Naive B cell (primary cell): Measurements from ENCODE around the gene NCK2. TPM values are rescaled to one million over a fixed set of nuclear protein-coding genes. Genes with fewer than 3 reads are reported as not detected.

ENCODE experiments used
- ATAC-seq, 2 donors: fragments of 150-1000 bp; cut with Tn5 transposase; 2 replicates each; pipeline ENCODE4 v1.10.0; 2021; ENCODE audit warnings: low read depth in 2 of 2, mild to moderate bottlenecking in 2 of 2, moderate library complexity in 2 of 2
- DNase-seq: peaks from one replicate; pipeline ENCODE4 v3.0.0; 2022
- H3K27ac Mint-ChIP-seq, 6 donors: one replicate each; pipeline ENCODE4 v1.8.0; 2020 to 2022; ENCODE audit warnings: mild to moderate bottlenecking in 6 of 6, mixed read lengths in 6 of 6, moderate library complexity in 5 of 6, inconsistent platforms in 2 of 6
- H3K27me3 Mint-ChIP-seq, 3 donors: one replicate each; pipeline ENCODE4 v1.8.0; 2021 to 2022; ENCODE audit warnings: mixed read lengths in 3 of 3, mild to moderate bottlenecking in 1 of 3
- H3K36me3 Mint-ChIP-seq, 2 donors: one replicate each; pipeline ENCODE4 v1.8.0; 2020 to 2022; ENCODE audit warnings: mixed read lengths in 2 of 2, inconsistent platforms in 1 of 2, mild to moderate bottlenecking in 1 of 2
- H3K4me1 Mint-ChIP-seq, 3 donors: one replicate each; pipeline ENCODE4 v1.8.0; 2020 to 2022; ENCODE audit warnings: mixed read lengths in 3 of 3, inconsistent platforms in 1 of 3, mild to moderate bottlenecking in 1 of 3, moderate library complexity in 1 of 3
- H3K4me3 Mint-ChIP-seq, 8 donors: one replicate each; pipeline ENCODE4 v1.8.0; 2020 to 2022; ENCODE audit warnings: mild to moderate bottlenecking in 8 of 8, mixed read lengths in 8 of 8, moderate library complexity in 8 of 8, inconsistent platforms in 2 of 8
- H3K9me3 Mint-ChIP-seq, 7 donors: one replicate each; pipeline ENCODE4 v1.8.0; 2020 to 2022; ENCODE audit warnings: mixed read lengths in 7 of 7, mild to moderate bottlenecking in 5 of 7, inconsistent platforms in 2 of 7, moderate library complexity in 1 of 7
- polyA plus RNA-seq, 6 donors: library from polyadenylated mRNA; unstranded; fragments of 300-500 nt; fragmentation: Illumina TruSeq; gene quantifications; one replicate each; pipeline ENCODE4 v1.2.3, GENCODE V29; 2021; ENCODE audit warnings: low read depth in 6 of 6

NCK2 gene
- polyA plus RNA-seq, 6 donors from 2014 or later = 70.7 to 108 (median 76.7) TPM

GRCh38 chr2:105843476-105844374 is 99.0 kb downstream of the NCK2 start:
- peak overlapping the region in 4 of 8 donors; percentile 7 to 73 (median 44) for H3K4me3 Mint-ChIP-seq
- H3K4me1 Mint-ChIP-seq = peaks cover 68 to 93% (median 86%) of the 10 kb centered on the region in 3 donors
- DNase-seq (no peak), ATAC-seq (peak; percentile 37 to 57)
- no peaks in the 10 kb centered on the region for H3K27me3 Mint-ChIP-seq
- H3K27ac Mint-ChIP-seq = peak overlapping the region; percentile 14 to 92 (median 56)
- H3K9me3 Mint-ChIP-seq = peaks cover 0 to 4% (median 2%) of the 10 kb centered on the region in 7 donors
- peaks cover 23 to 45% of the 10 kb centered on the region in 2 donors for H3K36me3 Mint-ChIP-seq

- Mint-ChIP-seq H3K27ac (peak overlapping the region; percentile 23 to 91 (median 62)), H3K9me3 (no peaks in the 10 kb centered on the region), H3K4me3 (no peak overlapping the region), H3K27me3 (no peaks in the 10 kb centered on the region), H3K4me1 (peaks cover 59 to 93% (median 79%) of the 10 kb centered on the region in 3 donors), H3K36me3 (peaks cover 8 to 26% of the 10 kb centered on the region in 2 donors)
- DNase-seq (no peak), ATAC-seq (no peak)
Measured at GRCh38 chr2:105845976-105846375, 101.3 kb downstream of the NCK2 start.

- Mint-ChIP-seq H3K27me3 (no peaks in the 10 kb centered on the region), H3K27ac (peak overlapping the region; percentile 4 to 92 (median 78)), H3K4me3 (no peak overlapping the region), H3K4me1 (peaks cover 56 to 90% (median 77%) of the 10 kb centered on the region in 3 donors), H3K36me3 (peaks cover 0 to 19% of the 10 kb centered on the region in 2 donors), H3K9me3 (peaks cover 0 to 2% (median 0%) of the 10 kb centered on the region in 7 donors)
- ATAC-seq (no peak), DNase-seq (no peak)
Measured at GRCh38 chr2:105847056-105847455, 102.3 kb downstream of the NCK2 start.

GRCh38 chr2:105848367-105848766 is 103.7 kb downstream of the NCK2 start:
- H3K4me3 Mint-ChIP-seq = peak overlapping the region in 2 of 8 donors; percentile 4 to 37
- H3K27me3 Mint-ChIP-seq = no peaks in the 10 kb centered on the region
- peak overlapping the region in 5 of 6 donors; percentile 42 to 76 (median 56) for H3K27ac Mint-ChIP-seq
- ATAC-seq (no peak), DNase-seq (no peak)
- peaks cover 58 to 86% (median 79%) of the 10 kb centered on the region in 3 donors for H3K4me1 Mint-ChIP-seq
- H3K9me3 Mint-ChIP-seq = peaks cover 0 to 2% (median 0%) of the 10 kb centered on the region in 7 donors
- H3K36me3 Mint-ChIP-seq = peaks cover 0 to 19% of the 10 kb centered on the region in 2 donors

GRCh38 chr2:105849431-105850179 is 104.9 kb downstream of the NCK2 start:
- Mint-ChIP-seq H3K36me3 (peaks cover under 1 to 16% of the 10 kb centered on the region in 2 donors), H3K27ac (peak overlapping the region; percentile 2 to 90 (median 76)), H3K4me1 (peaks cover 55 to 80% (median 72%) of the 10 kb centered on the region in 3 donors), H3K9me3 (peaks cover 0 to 2% (median 0%) of the 10 kb centered on the region in 7 donors), H3K27me3 (no peaks in the 10 kb centered on the region), H3K4me3 (peak overlapping the region in 4 of 8 donors; percentile 6 to 54 (median 42))
- ATAC-seq = peak; percentile 30 to 47
- no peak for DNase-seq

GRCh38 chr2:105852066-105852465 is 107.4 kb downstream of the NCK2 start:
- no peak for ATAC-seq
- H3K9me3 Mint-ChIP-seq = peaks cover 0 to 2% (median 0%) of the 10 kb centered on the region in 7 donors
- H3K4me3 Mint-ChIP-seq = peak overlapping the region in 2 of 8 donors; percentile 13 to 15
- no peaks in the 10 kb centered on the region for H3K27me3 Mint-ChIP-seq
- no peak for DNase-seq
- H3K4me1 Mint-ChIP-seq = peaks cover 53 to 79% (median 63%) of the 10 kb centered on the region in 3 donors
- peaks cover 7 to 20% of the 10 kb centered on the region in 2 donors for H3K36me3 Mint-ChIP-seq
- H3K27ac Mint-ChIP-seq = peak overlapping the region in 5 of 6 donors; percentile 4 to 90 (median 52)

GRCh38 chr2:105853354-105854088 is 108.8 kb downstream of the NCK2 start:
- H3K4me3 Mint-ChIP-seq = no peak overlapping the region
- peak overlapping the region in 5 of 6 donors; percentile 19 to 90 (median 32) for H3K27ac Mint-ChIP-seq
- H3K36me3 Mint-ChIP-seq = peaks cover 14 to 16% of the 10 kb centered on the region in 2 donors
- H3K9me3 Mint-ChIP-seq = peaks cover 0 to 2% (median 0%) of the 10 kb centered on the region in 7 donors
- peaks cover 51 to 78% (median 66%) of the 10 kb centered on the region in 3 donors for H3K4me1 Mint-ChIP-seq
- no peaks in the 10 kb centered on the region for H3K27me3 Mint-ChIP-seq
- no peak for DNase-seq
- ATAC-seq = no peak

- ATAC-seq (no peak), DNase-seq (no peak)
- peak overlapping the region in 3 of 6 donors; percentile 56 to 94 (median 73) for H3K27ac Mint-ChIP-seq
- H3K4me3 Mint-ChIP-seq = no peak overlapping the region
- peaks cover 46 to 78% (median 63%) of the 10 kb centered on the region in 3 donors for H3K4me1 Mint-ChIP-seq
- H3K9me3 Mint-ChIP-seq = peaks cover 0 to 2% (median 0%) of the 10 kb centered on the region in 7 donors
- no peaks in the 10 kb centered on the region for H3K27me3 Mint-ChIP-seq
- H3K36me3 Mint-ChIP-seq = peaks cover 14 to 16% of the 10 kb centered on the region in 2 donors
Measured at GRCh38 chr2:105854972-105855371, 110.3 kb downstream of the NCK2 start.

- H3K36me3 Mint-ChIP-seq = peaks cover 16 to 24% of the 10 kb centered on the region in 2 donors
- no peak for DNase-seq
- no peak for ATAC-seq
- H3K4me3 Mint-ChIP-seq = peak overlapping the region in 1 of 8 donors; percentile 32
- peak overlapping the region in 4 of 6 donors; percentile 7 to 73 (median 40) for H3K27ac Mint-ChIP-seq
- H3K27me3 Mint-ChIP-seq = no peaks in the 10 kb centered on the region
- H3K4me1 Mint-ChIP-seq = peaks cover 55 to 81% (median 65%) of the 10 kb centered on the region in 3 donors
- H3K9me3 Mint-ChIP-seq = peaks cover 0 to 2% (median 0%) of the 10 kb centered on the region in 7 donors
Measured at GRCh38 chr2:105856581-105856980, 111.9 kb downstream of the NCK2 start.

- DNase-seq (no peak), ATAC-seq (no peak)
- Mint-ChIP-seq H3K36me3 (peaks cover 16 to 24% of the 10 kb centered on the region in 2 donors), H3K9me3 (no peaks in the 10 kb centered on the region), H3K4me1 (peaks cover 51 to 76% (median 61%) of the 10 kb centered on the region in 3 donors), H3K27me3 (no peaks in the 10 kb centered on the region), H3K27ac (peak overlapping the region; percentile 4 to 88 (median 78)), H3K4me3 (peak overlapping the region in 1 of 8 donors; percentile 37)
Measured at GRCh38 chr2:105857076-105857740, 112.5 kb downstream of the NCK2 start.

- peak overlapping the region in 1 of 8 donors; percentile 21 for H3K4me3 Mint-ChIP-seq
- no peaks in the 10 kb centered on the region for H3K27me3 Mint-ChIP-seq
- DNase-seq (no peak), ATAC-seq (no peak)
- no peaks in the 10 kb centered on the region for H3K9me3 Mint-ChIP-seq
- peaks cover 52 to 81% (median 62%) of the 10 kb centered on the region in 3 donors for H3K4me1 Mint-ChIP-seq
- peaks cover 12 to 31% of the 10 kb centered on the region in 2 donors for H3K36me3 Mint-ChIP-seq
- H3K27ac Mint-ChIP-seq = peak overlapping the region in 4 of 6 donors; percentile 43 to 74 (median 58)
Measured at GRCh38 chr2:105858868-105859693, 114.4 kb downstream of the NCK2 start.
